ENCODE measurements around the gene HAPSTR1.

DNA sequence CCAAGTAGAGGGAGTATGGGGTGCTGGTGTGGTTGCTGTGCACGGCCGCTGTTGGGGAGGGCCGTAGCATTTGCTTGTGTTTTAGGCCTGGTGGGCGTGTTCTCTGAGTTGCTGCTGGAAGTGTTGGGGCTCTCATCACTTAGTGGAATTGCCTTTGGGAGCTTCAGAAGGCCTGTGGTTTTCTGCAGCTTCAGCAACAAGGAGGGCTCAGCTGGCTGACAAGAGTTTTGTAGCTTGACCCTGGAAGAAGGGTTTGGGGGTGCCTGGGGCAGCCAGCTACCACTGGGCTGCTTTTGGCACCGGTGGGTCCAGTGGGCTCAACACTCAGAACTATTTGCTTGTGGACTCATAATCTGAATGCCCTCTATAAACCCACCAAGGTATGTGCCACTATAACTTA is 30.9 kb downstream of the HAPSTR1 start:
- no peak for TF ChIP-seq POLR2A (IDR thresholded peaks at IDR 0.05)
- TF ChIP-seq, protein P1, sequence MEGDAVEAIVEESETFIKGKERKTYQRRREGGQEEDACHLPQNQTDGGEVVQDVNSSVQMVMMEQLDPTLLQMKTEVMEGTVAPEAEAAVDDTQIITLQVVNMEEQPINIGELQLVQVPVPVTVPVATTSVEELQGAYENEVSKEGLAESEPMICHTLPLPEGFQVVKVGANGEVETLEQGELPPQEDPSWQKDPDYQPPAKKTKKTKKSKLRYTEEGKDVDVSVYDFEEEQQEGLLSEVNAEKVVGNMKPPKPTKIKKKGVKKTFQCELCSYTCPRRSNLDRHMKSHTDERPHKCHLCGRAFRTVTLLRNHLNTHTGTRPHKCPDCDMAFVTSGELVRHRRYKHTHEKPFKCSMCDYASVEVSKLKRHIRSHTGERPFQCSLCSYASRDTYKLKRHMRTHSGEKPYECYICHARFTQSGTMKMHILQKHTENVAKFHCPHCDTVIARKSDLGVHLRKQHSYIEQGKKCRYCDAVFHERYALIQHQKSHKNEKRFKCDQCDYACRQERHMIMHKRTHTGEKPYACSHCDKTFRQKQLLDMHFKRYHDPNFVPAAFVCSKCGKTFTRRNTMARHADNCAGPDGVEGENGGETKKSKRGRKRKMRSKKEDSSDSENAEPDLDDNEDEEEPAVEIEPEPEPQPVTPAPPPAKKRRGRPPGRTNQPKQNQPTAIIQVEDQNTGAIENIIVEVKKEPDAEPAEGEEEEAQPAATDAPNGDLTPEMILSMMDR (IDR thresholded peaks at IDR 0.05), result no peak

Measured in body of pancreas (tissue), 4 donors.